ENCODE data around the gene SLC5A11.

The SLC5A11 gene

GRCh38 chr16:24925163-24925562 lies 79.4 kb downstream of the SLC5A11 start:
- no peak for DNase-seq

- no peak for DNase-seq
Observed at GRCh38 chr16:24929409-24929808, 83.6 kb downstream of the SLC5A11 start.

GRCh38 chr16:24930440-24930839 lies 84.7 kb downstream of the SLC5A11 start:
- DNase-seq = no peak

GRCh38 chr16:24931091-24931490 lies 85.3 kb downstream of the SLC5A11 start:
- DNase-seq = no peak

- no peak for DNase-seq
Observed at GRCh38 chr16:24935336-24935735, 89.6 kb downstream of the SLC5A11 start.

GRCh38 chr16:24936151-24936550 lies 90.4 kb downstream of the SLC5A11 start:
- DNase-seq = no peak

- DNase-seq = no peak
Observed at GRCh38 chr16:24939224-24939623, 93.5 kb downstream of the SLC5A11 start.

GRCh38 chr16:24939738-24940137 lies 94.0 kb downstream of the SLC5A11 start:
- DNase-seq = no peak

GRCh38 chr16:24943471-24943870 lies 97.7 kb downstream of the SLC5A11 start:
- DNase-seq = no peak

- DNase-seq = no peak
Observed at GRCh38 chr16:24944206-24944605, 98.4 kb downstream of the SLC5A11 start.

- no peak for DNase-seq
Observed at GRCh38 chr16:24946155-24946554, 100.4 kb downstream of the SLC5A11 start.

GRCh38 chr16:24950275-24950674 lies 104.5 kb downstream of the SLC5A11 start:
- no peak for DNase-seq

GRCh38 chr16:24953306-24953705 lies 107.5 kb downstream of the SLC5A11 start:
- DNase-seq = no peak

GRCh38 chr16:24953721-24954120 lies 108.0 kb downstream of the SLC5A11 start:
- DNase-seq = no peak

- DNase-seq = no peak
Observed at GRCh38 chr16:24954137-24954536, 108.4 kb downstream of the SLC5A11 start.

GRCh38 chr16:24955975-24956731 lies 110.4 kb downstream of the SLC5A11 start:
- no peak for DNase-seq

- DNase-seq = no peak
Observed at GRCh38 chr16:24957887-24958286, 112.1 kb downstream of the SLC5A11 start.
